ENCODE measurements around the gene DDX11. TPM values are rescaled to one million over a fixed set of nuclear protein-coding genes. Genes with fewer than 3 reads are reported as not detected.
"Not testable (repeated sequence)": the region's sequence is repeated elsewhere in the genome, so short reads cannot be mapped to it uniquely, and the experiment has no call there.

The DDX11 gene
- total and polyA plus RNA-seq, 2 donors (not counting 1 experiment from before 2014, with no cell fraction given), result 4.4 to 13.2 TPM

DNA sequence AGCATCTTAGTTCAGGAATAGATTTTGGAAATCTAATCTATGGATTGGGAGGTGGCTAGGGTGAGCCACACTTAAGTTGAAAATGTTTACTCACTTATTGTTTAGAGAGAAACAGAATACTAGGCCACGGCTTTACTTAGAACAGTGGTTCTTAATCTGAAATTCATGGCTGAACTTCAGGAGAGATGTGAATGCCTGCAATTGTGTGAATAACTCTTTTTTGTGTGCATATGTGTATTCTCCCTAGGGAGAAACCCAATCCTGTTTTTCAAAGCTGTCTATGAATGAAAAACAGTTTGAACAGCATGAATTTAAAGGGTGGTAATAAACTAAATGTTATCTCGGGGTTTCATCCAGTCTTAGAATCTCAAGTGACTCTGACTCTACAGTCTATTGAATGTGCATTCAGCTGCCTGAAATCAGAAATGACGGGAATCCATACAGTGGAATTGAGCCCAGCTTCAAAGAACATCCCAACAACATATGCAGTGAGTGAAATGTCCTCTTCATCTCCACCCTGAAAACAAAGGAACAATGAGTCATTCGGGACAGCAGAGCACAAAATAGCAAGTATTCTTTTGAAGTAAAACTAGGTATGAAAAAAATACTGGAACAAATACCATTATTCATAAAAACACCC, 53.7 kb downstream of the DDX11 start:
- not testable (repeated sequence) for H3K79me2 ChIP-seq (ENCODE audit: control insufficient read depth, insufficient read depth, low read length); H3K36me3 ChIP-seq (ENCODE audit: control insufficient read depth, insufficient read depth, low read length); H4K20me1 ChIP-seq (ENCODE audit: control insufficient read depth, extremely low read depth, insufficient read depth, low read length); H3K4me2 ChIP-seq (ENCODE audit: extremely low read depth, insufficient read depth, low read length); H2AFZ ChIP-seq (ENCODE audit: low read length); H3K27me3 ChIP-seq (ENCODE audit: control insufficient read depth, insufficient read depth, low read length); H3K9ac ChIP-seq (ENCODE audit: insufficient read depth, low read length); DNase-seq (ENCODE audit: low read depth in 2 of 2); H3K27ac ChIP-seq (ENCODE audit: insufficient read depth, low read length); H3K4me3 ChIP-seq (replicated peaks in 1 of 4; ENCODE audit: control extremely low read depth in 1 of 4, insufficient read depth in 1 of 4, low read depth in 3 of 4, low read length in 4 of 4); H3K4me1 ChIP-seq (ENCODE audit: control insufficient read depth, extremely low read depth, insufficient read depth, low read length); H3K9me3 ChIP-seq (ENCODE audit: control insufficient read depth, insufficient read depth, low read depth, low read length)

DNA sequence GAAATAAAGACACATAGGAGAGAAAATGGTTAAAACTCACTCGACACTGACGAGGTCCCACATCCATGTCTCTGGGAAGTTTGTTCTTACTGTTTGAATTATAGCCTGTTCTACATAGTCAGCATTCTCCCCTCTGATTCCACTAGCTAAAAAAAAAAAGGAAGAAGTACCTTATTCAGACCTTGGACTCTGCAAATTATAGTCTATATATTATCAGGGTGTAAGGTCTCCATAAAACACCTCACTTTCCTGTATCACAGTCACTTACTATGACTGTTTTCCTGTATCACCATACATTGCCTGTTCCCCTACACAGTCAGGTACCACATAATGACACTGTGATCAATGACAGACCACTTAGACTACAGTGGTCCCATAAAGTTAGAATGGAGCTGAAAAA, 62.9 kb downstream of the DDX11 start:
- not testable (repeated sequence) for H4K20me1 ChIP-seq (ENCODE audit: control insufficient read depth, extremely low read depth, insufficient read depth, low read length); H3K36me3 ChIP-seq (ENCODE audit: control insufficient read depth, insufficient read depth, low read length); H3K9ac ChIP-seq (ENCODE audit: insufficient read depth, low read length); H3K27me3 ChIP-seq (ENCODE audit: control insufficient read depth, insufficient read depth, low read length); H3K4me1 ChIP-seq (ENCODE audit: control insufficient read depth, extremely low read depth, insufficient read depth, low read length); H3K27ac ChIP-seq (ENCODE audit: insufficient read depth, low read length); H3K9me3 ChIP-seq (ENCODE audit: control insufficient read depth, insufficient read depth, low read depth, low read length); H2AFZ ChIP-seq (ENCODE audit: low read length); H3K79me2 ChIP-seq (ENCODE audit: control insufficient read depth, insufficient read depth, low read length); H3K4me2 ChIP-seq (ENCODE audit: extremely low read depth, insufficient read depth, low read length); H3K4me3 ChIP-seq (replicated peaks in 1 of 4; ENCODE audit: control extremely low read depth in 1 of 4, insufficient read depth in 1 of 4, low read depth in 3 of 4, low read length in 4 of 4); DNase-seq (ENCODE audit: low read depth in 2 of 2)

- H3K4me2 ChIP-seq (ENCODE audit: extremely low read depth, insufficient read depth, low read length); H3K4me1 ChIP-seq (ENCODE audit: control insufficient read depth, extremely low read depth, insufficient read depth, low read length); H3K4me3 ChIP-seq (replicated peaks in 1 of 4; ENCODE audit: control extremely low read depth in 1 of 4, insufficient read depth in 1 of 4, low read depth in 3 of 4, low read length in 4 of 4); H3K79me2 ChIP-seq (ENCODE audit: control insufficient read depth, insufficient read depth, low read length); H3K27me3 ChIP-seq (ENCODE audit: control insufficient read depth, insufficient read depth, low read length); H3K9ac ChIP-seq (ENCODE audit: insufficient read depth, low read length); DNase-seq (ENCODE audit: low read depth in 2 of 2); H3K9me3 ChIP-seq (ENCODE audit: control insufficient read depth, insufficient read depth, low read depth, low read length); H3K27ac ChIP-seq (ENCODE audit: insufficient read depth, low read length); H3K36me3 ChIP-seq (ENCODE audit: control insufficient read depth, insufficient read depth, low read length); H4K20me1 ChIP-seq (ENCODE audit: control insufficient read depth, extremely low read depth, insufficient read depth, low read length); H2AFZ ChIP-seq (ENCODE audit: low read length): not testable (repeated sequence)
These were observed 71.1 kb downstream of the DDX11 start for GRCh38 chr12:31144768-31145167.

- H3K4me2 ChIP-seq (ENCODE audit: extremely low read depth, insufficient read depth, low read length); H3K27ac ChIP-seq (ENCODE audit: insufficient read depth, low read length); H3K4me1 ChIP-seq (ENCODE audit: control insufficient read depth, extremely low read depth, insufficient read depth, low read length); H4K20me1 ChIP-seq (ENCODE audit: control insufficient read depth, extremely low read depth, insufficient read depth, low read length); H3K79me2 ChIP-seq (ENCODE audit: control insufficient read depth, insufficient read depth, low read length); H3K9ac ChIP-seq (ENCODE audit: insufficient read depth, low read length); H3K4me3 ChIP-seq (replicated peaks in 1 of 4; ENCODE audit: control extremely low read depth in 1 of 4, insufficient read depth in 1 of 4, low read depth in 3 of 4, low read length in 4 of 4); H3K36me3 ChIP-seq (ENCODE audit: control insufficient read depth, insufficient read depth, low read length); H3K9me3 ChIP-seq (ENCODE audit: control insufficient read depth, insufficient read depth, low read depth, low read length); H3K27me3 ChIP-seq (ENCODE audit: control insufficient read depth, insufficient read depth, low read length); H2AFZ ChIP-seq (ENCODE audit: low read length); DNase-seq (ENCODE audit: low read depth in 2 of 2): not testable (repeated sequence)
These were observed 71.6 kb downstream of the DDX11 start for GRCh38 chr12:31145296-31145695.

DNA sequence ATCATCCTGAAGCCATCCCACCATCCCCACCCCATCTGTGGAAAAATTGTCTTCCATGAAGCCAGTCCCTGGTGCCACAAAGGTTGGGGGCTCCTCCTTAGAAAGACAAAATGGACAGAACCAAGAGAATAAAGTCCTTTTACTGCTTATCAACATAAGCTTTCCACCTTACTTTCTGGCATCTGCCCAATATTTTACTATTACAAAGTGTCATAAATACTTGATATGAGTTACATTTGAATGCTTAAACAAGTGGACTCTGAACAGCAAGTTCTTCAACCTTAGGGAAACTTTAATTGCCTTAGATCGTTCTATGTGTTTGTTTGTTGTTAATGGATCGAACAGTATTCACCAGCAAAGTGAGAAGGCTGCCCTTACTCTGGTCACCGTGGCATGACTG, 73.8 kb downstream of the DDX11 start:
- not testable (repeated sequence) for H3K36me3 ChIP-seq (ENCODE audit: control insufficient read depth, insufficient read depth, low read length); H3K4me3 ChIP-seq (replicated peaks in 1 of 4; ENCODE audit: control extremely low read depth in 1 of 4, insufficient read depth in 1 of 4, low read depth in 3 of 4, low read length in 4 of 4); H3K79me2 ChIP-seq (ENCODE audit: control insufficient read depth, insufficient read depth, low read length); H3K27ac ChIP-seq (ENCODE audit: insufficient read depth, low read length); H3K4me2 ChIP-seq (ENCODE audit: extremely low read depth, insufficient read depth, low read length); H2AFZ ChIP-seq (ENCODE audit: low read length); H3K4me1 ChIP-seq (ENCODE audit: control insufficient read depth, extremely low read depth, insufficient read depth, low read length); H3K9ac ChIP-seq (ENCODE audit: insufficient read depth, low read length); DNase-seq (ENCODE audit: low read depth in 2 of 2); H3K9me3 ChIP-seq (ENCODE audit: control insufficient read depth, insufficient read depth, low read depth, low read length); H3K27me3 ChIP-seq (ENCODE audit: control insufficient read depth, insufficient read depth, low read length); H4K20me1 ChIP-seq (ENCODE audit: control insufficient read depth, extremely low read depth, insufficient read depth, low read length)

DNA sequence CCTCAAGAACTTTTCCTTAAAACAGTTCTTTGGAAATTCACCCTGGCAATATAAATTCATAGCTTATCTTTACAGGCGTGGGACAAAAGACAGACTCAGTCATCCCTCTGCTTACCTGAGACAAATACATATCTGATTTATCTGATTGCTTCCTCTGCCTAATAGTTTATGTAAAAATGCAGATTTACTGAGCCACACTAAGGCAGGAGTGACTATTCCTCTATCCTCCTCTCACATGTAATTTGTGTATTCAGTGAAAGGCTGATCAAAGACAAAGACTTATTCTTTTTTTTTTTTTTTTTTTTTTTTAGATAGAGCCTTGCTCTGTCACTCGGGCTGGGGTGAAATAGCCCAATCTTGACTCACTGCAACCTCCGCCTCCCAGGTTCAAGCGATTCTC, 77.1 kb downstream of the DDX11 start:
- DNase-seq (ENCODE audit: low read depth in 2 of 2); H4K20me1 ChIP-seq (ENCODE audit: control insufficient read depth, extremely low read depth, insufficient read depth, low read length); H3K79me2 ChIP-seq (ENCODE audit: control insufficient read depth, insufficient read depth, low read length); H3K27ac ChIP-seq (ENCODE audit: insufficient read depth, low read length); H3K4me3 ChIP-seq (replicated peaks in 1 of 4; ENCODE audit: control extremely low read depth in 1 of 4, insufficient read depth in 1 of 4, low read depth in 3 of 4, low read length in 4 of 4); H3K9me3 ChIP-seq (ENCODE audit: control insufficient read depth, insufficient read depth, low read depth, low read length); H3K27me3 ChIP-seq (ENCODE audit: control insufficient read depth, insufficient read depth, low read length); H3K4me1 ChIP-seq (ENCODE audit: control insufficient read depth, extremely low read depth, insufficient read depth, low read length); H3K9ac ChIP-seq (ENCODE audit: insufficient read depth, low read length); H3K36me3 ChIP-seq (ENCODE audit: control insufficient read depth, insufficient read depth, low read length); H3K4me2 ChIP-seq (ENCODE audit: extremely low read depth, insufficient read depth, low read length); H2AFZ ChIP-seq (ENCODE audit: low read length): not testable (repeated sequence)

Data from fibroblast of lung (primary cell).